Epithelial cell of prostate (primary cell): ENCODE data around the gene KREMEN2.
A peak's percentile ranks its signal among the peaks of the same experiment; 100 is the strongest.

Experiments used
- DNase-seq: peaks from one replicate; pipeline ENCODE4 v3.0.0-alpha.2; 2011; ENCODE audit warnings: low read depth, low spot score
- H3K27ac ChIP-seq: fragments of 450-650 bp; 2 replicates; pipeline ENCODE4 v1.5.1; 2017; ENCODE audit warnings: mild to moderate bottlenecking

KREMEN2 gene

GRCh38 chr16:2992383-2993081 lies 28.5 kb downstream of the KREMEN2 start:
- peak overlapping the region; percentile 17 for H3K27ac ChIP-seq
- no peak for DNase-seq

- DNase-seq = no peak
- no peak overlapping the region for H3K27ac ChIP-seq
Observed at GRCh38 chr16:2996298-2996697, 32.2 kb downstream of the KREMEN2 start.

- H3K27ac ChIP-seq = no peak overlapping the region
Observed at GRCh38 chr16:2999929-3000328, 35.9 kb downstream of the KREMEN2 start.

GRCh38 chr16:3000540-3000939 lies 36.5 kb downstream of the KREMEN2 start:
- H3K27ac ChIP-seq = no peak overlapping the region
- DNase-seq = no peak

More at GRCh38 chr16:2999929-3000328, 35.9 kb downstream of the KREMEN2 start:
- no peak for DNase-seq

DNA sequence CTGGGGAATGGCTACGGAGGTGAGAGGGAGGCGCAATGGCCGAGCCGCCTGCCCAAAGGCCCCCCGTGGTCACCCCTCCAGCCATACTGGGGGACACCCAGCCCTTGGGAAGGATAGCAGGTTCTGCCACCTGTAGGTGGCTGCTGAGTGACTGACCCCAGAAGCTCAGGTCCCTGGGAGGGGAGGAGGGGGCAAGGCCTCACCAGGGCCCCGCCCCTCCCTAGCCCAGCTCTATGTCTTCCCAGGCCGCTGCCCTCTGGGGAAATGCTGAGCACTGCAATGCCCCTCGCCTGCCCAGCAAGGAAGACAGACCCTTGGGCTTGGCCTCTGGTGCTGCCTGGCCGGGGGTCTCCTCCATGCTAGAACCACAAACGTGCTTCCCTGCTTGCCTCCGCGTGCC lies 37.2 kb downstream of the KREMEN2 start:
- no peak for DNase-seq
- H3K27ac ChIP-seq = no peak overlapping the region

GRCh38 chr16:3003582-3004270 lies 39.7 kb downstream of the KREMEN2 start:
- no peak overlapping the region for H3K27ac ChIP-seq
- peak; percentile 97 for DNase-seq

DNA sequence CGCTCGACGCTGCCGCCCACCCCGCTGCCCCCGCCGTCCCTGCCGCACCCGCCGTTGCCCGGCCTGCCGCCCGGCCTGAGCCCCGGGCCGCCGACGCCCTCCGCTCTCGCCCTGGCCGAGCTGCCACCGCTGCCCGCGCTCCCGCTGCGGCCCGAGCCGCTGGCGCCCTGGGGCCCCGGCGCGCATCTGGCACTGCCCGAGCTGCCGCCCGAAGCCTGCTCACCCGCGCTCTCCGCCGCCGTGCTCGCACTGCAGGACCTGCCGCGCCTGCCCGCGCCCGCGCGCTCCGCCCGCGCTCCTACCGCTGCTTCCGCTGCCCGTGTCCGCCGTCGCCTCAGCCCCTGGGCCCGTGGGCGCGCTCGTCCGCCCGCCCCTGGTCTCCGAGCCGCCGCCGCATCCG lies 40.2 kb downstream of the KREMEN2 start:
- H3K27ac ChIP-seq = no peak overlapping the region
- DNase-seq = no peak

DNA sequence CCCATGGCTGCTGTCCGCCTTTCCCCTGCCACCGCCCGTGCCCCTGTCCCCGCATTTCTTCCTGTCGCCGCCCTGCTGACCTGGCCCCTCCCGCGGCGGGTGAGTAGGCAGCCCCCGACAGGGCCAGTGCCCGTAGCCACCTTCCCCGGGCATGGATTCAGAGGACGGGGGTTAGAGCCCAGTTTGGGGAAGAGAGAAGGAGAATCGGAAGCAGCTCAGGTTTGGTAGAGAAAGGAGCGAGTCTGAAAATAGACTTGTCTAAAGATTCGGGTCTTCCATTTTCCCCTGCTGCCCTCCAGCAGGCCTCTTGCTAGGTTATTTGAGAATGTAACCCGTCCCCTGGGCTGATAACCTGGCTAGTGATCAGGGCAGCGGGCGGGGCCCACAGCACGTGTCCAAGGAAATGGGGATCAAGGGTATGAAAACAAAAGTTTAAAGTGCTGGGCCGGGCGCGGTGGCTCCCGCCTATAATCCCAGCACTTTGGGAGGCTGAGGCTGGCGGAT lies 40.8 kb downstream of the KREMEN2 start:
- DNase-seq = no peak
- H3K27ac ChIP-seq = no peak overlapping the region

DNA sequence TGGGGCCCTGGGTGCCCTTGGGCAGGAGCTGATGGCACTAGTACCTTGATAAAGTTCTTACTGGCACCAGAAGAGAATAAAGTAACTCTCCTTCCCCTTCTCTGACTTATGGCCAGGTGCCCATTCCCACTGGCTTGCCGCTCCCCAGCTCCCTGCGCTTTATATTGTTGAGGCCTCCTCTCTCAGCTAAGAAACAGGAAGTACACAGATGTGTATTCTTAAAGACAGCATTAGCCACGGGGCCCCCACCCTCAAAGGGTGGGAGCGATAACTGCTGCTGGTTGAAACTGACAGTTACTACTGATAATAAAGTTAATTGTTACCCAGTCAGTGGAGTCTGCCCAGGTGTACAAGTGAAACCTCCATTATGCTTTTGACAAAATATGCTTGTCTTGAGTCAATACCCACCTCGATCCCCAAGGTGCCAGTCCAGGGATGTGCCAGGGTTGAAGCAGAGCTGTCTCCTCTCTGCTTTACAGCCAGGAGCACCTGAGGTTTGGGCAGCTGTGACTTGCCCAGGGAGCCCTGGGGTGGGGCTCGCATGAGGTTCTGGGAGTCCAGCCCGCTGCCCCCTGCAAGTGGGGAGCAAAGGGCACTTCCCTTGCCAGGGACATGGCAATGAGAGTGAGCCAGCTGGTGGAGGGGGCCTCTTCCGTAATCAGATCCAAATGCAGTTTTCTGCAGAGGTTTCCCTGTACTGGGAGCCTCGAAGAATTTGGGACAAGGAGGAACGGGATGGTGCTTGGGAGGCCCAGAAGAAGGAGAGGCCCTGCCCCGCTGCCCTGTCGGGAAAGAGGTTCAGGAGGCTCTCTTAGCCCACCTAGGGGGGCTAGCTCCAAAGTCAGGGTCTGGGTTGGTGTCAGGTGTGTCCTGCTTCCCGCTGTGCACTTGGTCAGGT lies 43.2 kb downstream of the KREMEN2 start:
- no peak for DNase-seq
- H3K27ac ChIP-seq = no peak overlapping the region

DNA sequence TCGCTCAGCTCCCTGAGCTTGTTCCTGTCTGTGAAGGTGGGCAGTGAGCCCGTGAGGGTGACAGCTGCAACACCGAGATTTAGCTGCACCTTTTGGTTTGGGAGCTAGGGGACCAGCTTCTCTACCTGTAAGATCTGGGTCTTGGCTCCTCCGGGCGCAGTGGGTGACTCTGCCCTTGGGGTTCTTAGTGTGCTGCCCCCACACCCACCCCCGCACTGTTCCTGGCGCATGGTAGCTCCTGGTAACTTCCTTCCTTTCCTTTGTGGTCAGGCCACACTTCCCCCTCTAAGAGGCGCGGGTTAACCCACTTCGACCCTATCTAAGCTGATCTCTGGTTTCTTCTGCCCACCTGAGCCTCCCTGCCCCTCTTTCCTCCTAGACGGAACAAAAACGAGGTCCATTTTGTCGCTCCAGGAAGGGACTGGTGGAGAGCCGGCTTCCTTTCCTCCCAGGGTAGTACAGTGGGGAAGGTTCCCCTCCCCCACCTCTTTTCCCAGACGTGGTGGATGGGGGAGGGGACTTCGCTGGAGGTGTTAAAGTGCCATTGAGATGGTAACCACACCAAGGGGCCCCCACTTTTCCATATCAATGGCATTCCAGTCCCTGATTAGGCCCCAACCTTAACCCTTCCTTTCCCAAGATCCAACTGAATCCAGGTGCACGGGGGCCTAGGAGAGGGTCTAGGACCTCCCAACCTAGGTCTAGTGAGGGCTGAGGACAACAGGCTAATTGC lies 44.0 kb downstream of the KREMEN2 start:
- no peak for DNase-seq
- no peak overlapping the region for H3K27ac ChIP-seq

DNA sequence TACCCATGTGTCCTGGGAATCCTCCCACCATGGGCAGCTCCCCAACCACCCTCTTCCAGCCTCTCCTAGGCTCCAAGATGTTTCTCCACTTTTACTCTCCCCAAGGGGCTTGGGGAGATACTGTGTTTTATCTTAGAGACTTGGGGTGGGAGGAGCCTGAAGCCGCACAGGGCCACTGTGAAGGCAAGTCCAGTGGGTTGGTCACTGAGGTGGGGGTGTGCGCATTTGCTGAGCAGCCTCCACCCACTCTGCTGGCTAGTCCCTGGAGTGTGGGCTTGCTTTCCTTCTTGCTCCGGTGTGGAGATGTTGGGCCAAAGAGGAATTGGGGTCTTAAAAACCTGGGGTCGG lies 44.6 kb downstream of the KREMEN2 start:
- DNase-seq = no peak
- H3K27ac ChIP-seq = no peak overlapping the region

DNA sequence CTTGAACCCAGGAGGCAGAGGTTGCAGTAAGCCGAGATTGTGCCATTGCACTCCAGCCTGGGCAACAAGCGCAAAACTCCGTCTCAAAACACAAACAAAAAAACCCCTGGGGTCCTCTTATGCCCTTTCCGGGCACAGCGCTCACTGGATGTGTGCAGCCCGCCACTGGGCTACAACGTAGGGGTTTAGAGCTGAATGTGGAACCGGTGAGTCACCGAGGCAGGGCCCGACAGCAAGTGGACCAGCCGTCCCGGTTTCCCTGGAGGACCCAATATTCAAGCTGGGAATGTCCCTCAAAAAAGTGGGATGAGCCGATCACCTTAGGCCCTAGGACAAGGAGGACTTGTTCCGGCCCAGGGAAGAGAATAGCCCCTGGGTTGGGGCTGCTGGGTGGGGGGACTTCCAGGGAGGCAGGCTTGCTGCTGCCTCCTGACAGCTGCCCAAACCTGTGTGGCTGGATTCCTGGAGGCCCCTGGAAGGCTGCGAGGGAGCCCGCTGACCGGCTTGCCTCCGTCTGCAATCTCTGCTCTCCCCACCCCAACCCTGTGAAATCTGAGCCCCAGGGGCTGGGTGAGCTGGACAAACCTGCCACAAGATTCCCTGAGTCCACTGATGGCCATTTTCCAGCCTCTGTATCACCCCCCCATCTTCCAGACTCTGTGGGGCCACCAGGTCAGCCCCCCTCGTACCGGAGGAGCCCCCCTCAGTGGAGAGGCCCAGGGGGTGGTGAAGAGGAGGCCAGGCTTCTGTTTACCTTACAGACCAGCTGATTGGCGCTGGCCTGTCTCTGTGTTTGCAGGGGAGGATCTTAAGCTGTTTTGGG lies 45.7 kb downstream of the KREMEN2 start:
- peak overlapping the region; percentile 11 for H3K27ac ChIP-seq
- DNase-seq = no peak

DNA sequence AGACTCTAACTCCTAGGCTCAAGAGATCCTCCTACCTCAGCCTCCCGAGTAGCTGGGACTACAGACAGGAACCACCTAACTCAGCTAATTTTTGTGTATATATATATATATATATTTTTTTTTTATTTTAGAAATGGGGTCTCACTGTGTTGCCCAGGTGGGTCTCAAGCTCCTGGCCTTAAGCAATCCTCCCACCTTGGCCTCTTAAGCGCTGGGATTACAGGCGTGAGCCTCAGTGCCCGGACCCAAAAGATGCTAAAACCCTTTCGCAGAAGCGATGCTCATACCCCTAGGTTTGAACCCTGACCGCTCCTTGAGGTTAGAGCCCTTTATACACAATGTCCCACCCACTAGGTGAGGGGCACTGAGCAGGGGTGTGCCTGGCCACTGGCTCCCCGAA lies 46.4 kb downstream of the KREMEN2 start:
- no peak for DNase-seq
- H3K27ac ChIP-seq = no peak overlapping the region

- no peak for DNase-seq
- H3K27ac ChIP-seq = no peak overlapping the region
Observed at GRCh38 chr16:3012246-3012645, 48.2 kb downstream of the KREMEN2 start.

DNA sequence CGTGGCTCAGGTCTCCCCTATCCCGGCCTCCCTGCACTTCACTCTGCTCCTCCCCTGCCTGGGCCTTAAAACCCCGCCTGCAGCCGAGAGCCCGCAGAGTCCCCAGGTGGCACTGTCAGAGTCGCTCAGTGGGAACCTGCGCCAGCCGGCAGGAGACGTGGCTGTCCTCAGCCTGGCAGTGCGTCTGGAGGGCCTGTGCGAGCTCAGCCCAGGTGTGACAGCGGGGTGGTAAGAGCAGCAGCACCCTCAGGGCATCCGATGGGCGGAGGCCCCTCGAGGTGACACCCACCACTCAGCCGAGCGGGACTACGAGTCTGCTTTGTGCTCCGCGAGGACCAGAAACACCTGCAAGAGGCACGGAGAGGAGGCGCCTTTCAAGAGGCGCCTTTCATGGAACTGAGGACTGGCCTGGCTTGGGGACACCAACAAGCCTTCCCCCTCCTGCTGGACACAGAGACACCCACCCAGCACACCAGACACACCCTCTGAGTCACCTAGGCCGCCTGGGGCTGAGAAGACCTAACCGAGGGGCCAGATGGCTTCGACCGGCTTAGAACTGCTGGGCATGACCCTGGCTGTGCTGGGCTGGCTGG lies 48.8 kb downstream of the KREMEN2 start, which contains the start of gene CLDN9:
Gene CLDN9, plus strand, starts transcription at position 96 of the 593 bp plus-strand sequence. Its CDS starts 440 bp downstream, at position 536.
- no peak for DNase-seq
- no peak within 1 kb of the TSS for H3K27ac ChIP-seq

DNA sequence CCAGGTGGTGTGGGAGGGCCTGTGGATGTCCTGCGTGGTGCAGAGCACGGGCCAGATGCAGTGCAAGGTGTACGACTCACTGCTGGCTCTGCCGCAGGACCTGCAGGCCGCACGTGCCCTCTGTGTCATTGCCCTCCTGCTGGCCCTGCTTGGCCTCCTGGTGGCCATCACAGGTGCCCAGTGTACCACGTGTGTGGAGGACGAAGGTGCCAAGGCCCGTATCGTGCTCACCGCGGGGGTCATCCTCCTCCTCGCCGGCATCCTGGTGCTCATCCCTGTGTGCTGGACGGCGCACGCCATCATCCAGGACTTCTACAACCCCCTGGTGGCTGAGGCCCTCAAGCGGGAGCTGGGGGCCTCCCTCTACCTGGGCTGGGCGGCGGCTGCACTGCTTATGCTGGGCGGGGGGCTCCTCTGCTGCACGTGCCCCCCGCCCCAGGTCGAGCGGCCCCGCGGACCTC lies 49.4 kb downstream of the KREMEN2 start:
- DNase-seq = no peak
- no peak overlapping the region for H3K27ac ChIP-seq

DNA sequence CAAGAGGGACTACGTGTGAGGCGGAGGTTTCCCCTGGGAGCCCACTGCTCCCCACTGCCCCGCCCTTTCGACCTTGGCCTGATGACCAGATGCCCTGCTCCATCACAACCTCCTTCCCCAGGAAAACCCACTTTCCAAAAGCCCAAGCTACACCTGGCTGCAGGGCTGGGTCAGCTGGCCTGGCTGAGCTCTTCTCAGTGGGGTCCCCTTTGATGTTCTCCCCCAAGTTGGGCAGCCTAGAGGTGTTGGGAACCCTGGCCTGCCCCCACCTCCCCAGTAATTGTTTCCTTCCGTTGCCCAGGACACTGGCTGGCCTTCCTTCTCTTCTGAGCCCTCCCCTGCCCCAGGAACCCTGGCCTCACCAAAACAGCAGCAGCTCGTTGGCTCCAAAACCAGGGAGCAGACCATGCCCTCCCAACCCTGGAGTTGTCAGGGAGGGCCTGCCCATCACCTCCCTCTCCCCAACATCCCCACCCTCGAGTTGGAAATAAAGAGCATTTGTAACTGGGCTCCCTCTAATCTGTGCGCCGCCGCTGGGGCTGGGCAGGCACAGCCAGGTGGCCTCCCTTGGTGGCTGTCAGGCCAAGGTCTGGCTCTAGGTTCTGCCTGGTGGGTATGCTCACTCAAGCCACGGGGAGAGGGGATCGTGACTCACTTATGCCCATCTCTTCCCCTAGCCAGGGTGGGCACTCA lies 50.1 kb downstream of the KREMEN2 start:
- no peak overlapping the region for H3K27ac ChIP-seq
- no peak for DNase-seq

DNA sequence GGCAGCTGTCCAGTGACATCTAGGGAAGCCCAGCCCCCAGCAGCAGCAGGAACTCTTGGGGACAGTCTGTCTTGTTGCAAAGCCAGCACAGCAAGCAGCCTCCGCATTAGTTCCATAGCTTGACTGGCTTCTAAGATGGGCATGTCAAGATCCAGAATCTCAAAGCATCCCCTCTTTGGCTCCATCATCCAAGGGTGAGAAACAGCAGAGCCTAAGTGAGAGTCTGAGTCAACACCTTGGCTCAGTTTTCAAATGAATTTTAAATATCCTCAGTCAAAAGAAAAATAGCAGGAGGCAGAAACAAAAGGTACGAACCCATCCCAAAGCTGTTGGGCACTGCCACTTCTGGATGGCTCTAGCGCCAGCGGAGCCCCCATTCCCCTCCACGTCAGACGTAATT lies 50.9 kb downstream of the KREMEN2 start:
- no peak overlapping the region for H3K27ac ChIP-seq
- no peak for DNase-seq
